A549 (cell line): Measurements from ENCODE around the gene RAB15. TPM values are rescaled to one million over a fixed set of nuclear protein-coding genes. Genes with fewer than 3 reads are reported as not detected.

ENCODE experiments used
- ATAC-seq, 2 experiments: fragments of 200-7000 bp in 1 of 2; fragments of >200 bp in 1 of 2; cut with Nextera tagmentation in 1 of 2; cut with Tn5 transposase in 1 of 2; 3 replicates each; pipeline versions ENCODE4 v1.8.0 to v1.9.1; 2018 to 2020; ENCODE audit warnings: mild to moderate bottlenecking in 1 of 2, moderate library complexity in 1 of 2
- CTCF ChIA-PET: fragments of 300-600 bp; sonication (Branson Sonifier 250); formaldehyde crosslinking; extraction: SDS; loops from one replicate; lab custom pipeline; 2021; ENCODE audit warnings: antibody characterized with exemption, inconsistent platforms; lab: Yijun Ruan, JAX
- POLR2A ChIA-PET: fragments of 350-600 bp; formaldehyde crosslinking; extraction: SDS; loops from one replicate; lab custom pipeline; 2021; ENCODE audit warnings: antibody characterized with exemption, inconsistent platforms; lab: Yijun Ruan, JAX
- DNase-seq, 2 experiments: peaks; one replicate each; pipeline versions ENCODE4 v3.0.0 to v3.0.0-alpha.2; 2011 to 2016; ENCODE audit warnings: low read depth in 1 of 2, low spot score in 1 of 2
- FAIRE-seq: peaks from 2 replicates; lab custom pipeline; 2011; peaks lifted over from hg19 to GRCh38; lab: Jason Lieb, UNC
- H3K27ac ChIP-seq, 2 experiments: fragments of >200 bp; sonication (Bioruptor Twin); formaldehyde crosslinking; 3 replicates each; pipeline ENCODE4 v1.5.1; 2016 to 2017
- H3K4me1 ChIP-seq: fragments of >200 bp; sonication (Bioruptor Twin); formaldehyde crosslinking; 3 replicates; pipeline ENCODE4 v1.6.1; 2016
- H3K4me2 ChIP-seq: fragments of >200 bp; sonication (Bioruptor Twin); formaldehyde crosslinking; 3 replicates; pipeline ENCODE4 v1.6.1; 2016
- H3K4me3 ChIP-seq: fragments of >200 bp; sonication (Bioruptor Twin); formaldehyde crosslinking; 3 replicates; pipeline ENCODE4 v1.5.1; 2016
- H3K9me3 ChIP-seq: fragments of >200 bp; sonication (Bioruptor Twin); formaldehyde crosslinking; 3 replicates; pipeline ENCODE4 v1.6.1; 2016
- BCL3 ChIP-seq: fragments of >200 bp; sonication (Bioruptor Twin); formaldehyde crosslinking; IDR thresholded peaks from 3 replicates; pipeline ENCODE4 v1.6.1; 2016
- CTCF ChIP-seq: fragments of >200 bp; sonication (Bioruptor Twin); formaldehyde crosslinking; IDR thresholded peaks from 3 replicates; pipeline ENCODE4 v1.5.1; 2016
- E2F6 ChIP-seq: IDR thresholded peaks from 2 replicates; pipeline ENCODE4 v1.6.1; 2012; ENCODE audit warnings: low read depth, borderline replicate concordance
- FOSB ChIP-seq: fragments of 250-450 bp; sonication (Bioruptor Pico); IDR thresholded peaks from 2 replicates; pipeline ENCODE4 v1.5.0; 2020; ENCODE audit warnings: mild to moderate bottlenecking, moderate library complexity
- HEYL ChIP-seq: fragments of 250-450 bp; sonication (Bioruptor Pico); IDR thresholded peaks from 2 replicates; pipeline ENCODE4 v1.8.0; 2021; ENCODE audit warnings: mild to moderate bottlenecking, moderate library complexity
- JUN ChIP-seq, 2 experiments: fragments of >200 bp; sonication (Bioruptor Twin); formaldehyde crosslinking; IDR thresholded peaks; 2 replicates in 1 of 2; 3 replicates in 1 of 2; pipeline ENCODE4 v1.6.1; 2016 to 2017
- KDM5A ChIP-seq: fragments of 200-600 bp; sonication (generic); IDR thresholded peaks from 2 replicates; pipeline ENCODE4 v1.6.1; 2016; ENCODE audit warnings: antibody characterized with exemption, mild to moderate bottlenecking
- MAX ChIP-seq: IDR thresholded peaks from 2 replicates; pipeline ENCODE4 v1.6.1; 2012
- PBX3 ChIP-seq: IDR thresholded peaks from 2 replicates; pipeline ENCODE4 v1.6.1; 2012
- POLR2A ChIP-seq: IDR thresholded peaks from 2 replicates; pipeline ENCODE4 v1.6.1; 2012; ENCODE audit warnings: mild to moderate bottlenecking, low read length
- RAD21 ChIP-seq, 2 experiments: fragments of >200 bp in 1 of 2; sonication (Bioruptor Twin) in 1 of 2; formaldehyde crosslinking in 1 of 2; IDR thresholded peaks in 1 of 2; conservative IDR thresholded peaks in 1 of 2; 2 replicates in 1 of 2; 3 replicates in 1 of 2; pipeline ENCODE4 v1.6.1; 2012 to 2018; ENCODE audit warnings: inconsistent platforms in 1 of 2
- REST ChIP-seq: fragments of 200-600 bp; sonication (generic); IDR thresholded peaks from 2 replicates; pipeline ENCODE4 v1.6.1; 2016; ENCODE audit warnings: antibody characterized with exemption, mild to moderate bottlenecking, moderate library complexity
- RNF2 ChIP-seq: fragments of 200-600 bp; sonication (generic); IDR thresholded peaks from 2 replicates; pipeline ENCODE4 v1.6.1; 2016; ENCODE audit warnings: low read depth, mild to moderate bottlenecking, antibody characterized with exemption, moderate library complexity, borderline replicate concordance
- SMC3 ChIP-seq: fragments of >200 bp; sonication (Bioruptor Twin); formaldehyde crosslinking; IDR thresholded peaks from 3 replicates; pipeline ENCODE4 v1.6.1; 2018; ENCODE audit warnings: inconsistent platforms
- ZNF302 ChIP-seq: fragments of 250-450 bp; sonication (Bioruptor Pico); IDR thresholded peaks from 2 replicates; pipeline ENCODE4 v1.9.0; 2021; ENCODE audit warnings: inconsistent platforms, mild to moderate bottlenecking, moderate library complexity
- ZSCAN20 ChIP-seq: fragments of 250-450 bp; sonication (Bioruptor Pico); IDR thresholded peaks from 2 replicates; pipeline ENCODE4 v1.8.0; 2022; ENCODE audit warnings: mild to moderate bottlenecking, moderate library complexity
- WGBS: methylation state at CpG from one replicate; pipeline ENCODE4 v1.1.6; 2017; ENCODE audit errors: missing lambda C conversion rate; 5-methylcytosine and 5-hydroxymethylcytosine counted together
- polyA plus RNA-seq, 4 experiments: library from polyadenylated mRNA; depleted of rRNA in 3 of 4; stranded (reverse); fragments of >200 nt; fragmentation: RNase III in 1 of 4; extraction: RNeasy Plus Mini Kit Qiagen cat#74134 plus additional on column Dnase treatment in 1 of 4; gene quantifications; 2 replicates in 3 of 4; 3 replicates in 1 of 4; pipeline ENCODE4 v1.2.3, GENCODE V29; 2011 to 2017

Gene RAB15
- polyA plus RNA-seq, 2 of the 4 experiments (the other 2 are of a cell fraction) = 32.2 to 35.1 TPM

GRCh38 chr14:64910847-64911495, 61.2 kb downstream of the RAB15 start:
- H3K4me3 ChIP-seq = no peak overlapping the region
- no peaks in the 10 kb centered on the region for H3K9me3 ChIP-seq
- H3K27ac ChIP-seq = peak overlapping the region in 1 of 2 experiments; percentile 37; a peak in 1 of 6 replicates
- DNase-seq (peak; percentile 30 to 60), FAIRE-seq (no peak), ATAC-seq (peak in 1 of 2 experiments; percentile 19; a peak in 1 of 6 replicates)
- TF ChIP-seq MAX (no peak), SMC3 (peak; percentile 64), REST (no peak), RAD21 (conservative IDR thresholded peaks at IDR 0.05 in 1 of 2, IDR thresholded peaks at IDR 0.05 in 1 of 2) (peak; percentile 58 to 69), BCL3 (no peak), E2F6 (no peak), CTCF (peak; percentile 74), RNF2 (no peak), ZNF302 (CRISPR knock-in tag) (no peak)
- WGBS = under 1% methylated on average over 3 of the region's 3 CpGs
- CTCF ChIA-PET = interaction anchor here (0.6 to 2.6 kb wide), 41 partner anchors 8 to 567 kb away, joined by 3 to 36 read pairs (median 4); no protein-coding TSS in a partner anchor
- POLR2A ChIA-PET = interaction anchor here (1.6 kb wide), 1 partner anchor 371 kb away, joined by 4 read pairs; the partner anchor contains the start of gene HSPA2
- H3K4me1 ChIP-seq = peaks cover 8% of the 10 kb centered on the region
- peak overlapping the region; percentile 47 for H3K4me2 ChIP-seq

- FAIRE-seq = no peak
- TF ChIP-seq POLR2A (no peak), PBX3 (no peak), ZSCAN20 (CRISPR knock-in tag) (no peak), HEYL (CRISPR knock-in tag) (no peak), RAD21 (conservative IDR thresholded peaks at IDR 0.05 in 1 of 2, IDR thresholded peaks at IDR 0.05 in 1 of 2) (no peak), BCL3 (no peak), KDM5A (no peak), FOSB (no peak), JUN (IDR thresholded peaks at IDR 0.05) (no peak)
- Histone ChIP-seq H3K27ac (no peak overlapping the region), H3K9me3 (no peaks in the 10 kb centered on the region), H3K4me3 (no peak overlapping the region), H3K4me2 (no peak overlapping the region), H3K4me1 (no peaks in the 10 kb centered on the region)
- ChIA-PET CTCF (interaction anchor here (0.6 to 7.2 kb wide), 5 partner anchors 15 to 104 kb away, joined by 3 to 85 read pairs (median 8); no protein-coding TSS in a partner anchor), POLR2A (no interaction called here)
- no peak for ATAC-seq
- WGBS = 79% methylated on average over 6 of the region's 6 CpGs
- no peak for DNase-seq
Measured at GRCh38 chr14:64906022-64906421, 66.1 kb downstream of the RAB15 start.
